Hepatocyte (in vitro differentiated cells): ENCODE results near the gene ANO1. TPM values are rescaled to one million over a fixed set of nuclear protein-coding genes. Genes with fewer than 3 reads are reported as not detected.

Experiments used
- DNase-seq: peaks from one replicate; pipeline ENCODE4 v3.0.0-alpha.2; 2016; ENCODE audit warnings: low spot score
- H2AFZ ChIP-seq: fragments of 200-600 bp; sonication (generic); 2 replicates; pipeline ENCODE4 v1.6.0; 2016; ENCODE audit warnings: antibody characterized with exemption, mild to moderate bottlenecking
- H3K27ac ChIP-seq: fragments of 200-600 bp; sonication (generic); 2 replicates; pipeline ENCODE4 v1.5.1; 2016; ENCODE audit warnings: mild to moderate bottlenecking
- H3K27me3 ChIP-seq: fragments of 200-600 bp; sonication (generic); 2 replicates; pipeline ENCODE4 v1.6.1; 2016
- H3K36me3 ChIP-seq: fragments of 200-600 bp; sonication (generic); replicated peaks from 2 replicates; pipeline ENCODE4 v1.5.1; 2016; ENCODE audit warnings: low read depth; ENCODE audit not compliant: insufficient read depth
- H3K4me1 ChIP-seq: fragments of 200-600 bp; sonication (generic); 2 replicates; pipeline ENCODE4 v1.5.1; 2016; ENCODE audit warnings: mild to moderate bottlenecking, moderate library complexity; ENCODE audit not compliant: insufficient read depth
- H3K4me2 ChIP-seq: fragments of 200-600 bp; sonication (generic); 2 replicates; pipeline ENCODE4 v1.6.0; 2016
- H3K4me3 ChIP-seq: fragments of 200-600 bp; sonication (generic); 2 replicates; pipeline ENCODE4 v1.5.1; 2016; ENCODE audit warnings: mild to moderate bottlenecking
- H3K79me2 ChIP-seq: fragments of 200-600 bp; sonication (generic); 2 replicates; pipeline ENCODE4 v1.6.0; 2017; ENCODE audit warnings: mild to moderate bottlenecking
- H3K9me2 ChIP-seq: fragments of 200-600 bp; sonication (generic); replicated peaks from 2 replicates; pipeline ENCODE4 v1.6.0; 2017; ENCODE audit warnings: mild to moderate bottlenecking; ENCODE audit not compliant: insufficient read depth
- H3K9me3 ChIP-seq: fragments of 200-600 bp; sonication (generic); 2 replicates; pipeline ENCODE4 v1.5.1; 2016; ENCODE audit warnings: low read depth, mild to moderate bottlenecking
- H4K20me1 ChIP-seq: fragments of 200-600 bp; sonication (generic); 2 replicates; pipeline ENCODE4 v1.6.0; 2016; ENCODE audit warnings: mild to moderate bottlenecking; ENCODE audit not compliant: insufficient read depth, poor library complexity, severe bottlenecking
- CTCF ChIP-seq: fragments of 200-600 bp; sonication (generic); IDR thresholded peaks from 2 replicates; pipeline ENCODE4 v1.5.1; 2016; ENCODE audit warnings: antibody characterized with exemption, mild to moderate bottlenecking; ENCODE audit not compliant: poor library complexity
- EZH2 ChIP-seq: fragments of 200-600 bp; sonication (generic); IDR thresholded peaks from 2 replicates; pipeline ENCODE4 v1.6.1; 2016; ENCODE audit warnings: antibody characterized with exemption, mild to moderate bottlenecking, borderline replicate concordance
- EZH2phosphoT487 ChIP-seq: fragments of 200-600 bp; sonication (generic); IDR thresholded peaks from one replicate; pipeline ENCODE4 v1.6.1; 2018; ENCODE audit warnings: antibody characterized with exemption, mild to moderate bottlenecking, low read depth, moderate library complexity; ENCODE audit not compliant: unreplicated experiment, severe bottlenecking
- WGBS: methylation state at CpG from one replicate; pipeline ENCODE4 v1.1.6; 2016; ENCODE audit warnings: low lambda C conversion rate; ENCODE audit errors: missing lambda C conversion rate; 5-methylcytosine and 5-hydroxymethylcytosine counted together
- polyA plus RNA-seq: library from polyadenylated mRNA; unstranded; fragments of >200 nt; fragmentation: Nextera tagmentation; extraction: Ambion mirVana; gene quantifications from 2 replicates; pipeline ENCODE4 v1.2.1, GENCODE V29; 2016
- total RNA-seq: library from RNA; depleted of rRNA; stranded (reverse); fragments of >200 nt; gene quantifications from 2 replicates; pipeline ENCODE4 v1.2.3, GENCODE V29; 2014

The ANO1 gene
- total and polyA plus RNA-seq, 2 experiments from 2014 or later, result 6.2 to 12.1 TPM

- Histone ChIP-seq H3K4me1 (peaks cover 25% of the 10 kb centered on the region), H3K4me3 (no peak overlapping the region), H3K79me2 (no peaks in the 10 kb centered on the region), H3K9me3 (no peaks in the 10 kb centered on the region), H3K4me2 (no peak overlapping the region), H2AFZ (no peak overlapping the region), H4K20me1 (no peaks in the 10 kb centered on the region), H3K27me3 (peaks cover 51% of the 10 kb centered on the region), H3K9me2 (no peaks in the 10 kb centered on the region), H3K27ac (no peak overlapping the region), H3K36me3 (no peaks in the 10 kb centered on the region)
- 49% methylated on average over 21 of the region's 21 CpGs for WGBS
- no peak for DNase-seq
- no peak for TF ChIP-seq EZH2phosphoT487
- TF ChIP-seq CTCF, result no peak
- TF ChIP-seq EZH2, result no peak
Measured at GRCh38 chr11:70072861-70073755, 5.0 kb upstream of the ANO1 start.

- Histone ChIP-seq H4K20me1 (no peaks in the 10 kb centered on the region), H3K4me1 (peaks cover 21% of the 10 kb centered on the region), H3K27me3 (peaks cover 50% of the 10 kb centered on the region), H3K36me3 (no peaks in the 10 kb centered on the region), H3K4me3 (no peak overlapping the region), H3K79me2 (no peaks in the 10 kb centered on the region), H3K27ac (no peak overlapping the region), H3K9me3 (no peaks in the 10 kb centered on the region), H3K4me2 (no peak overlapping the region), H3K9me2 (no peaks in the 10 kb centered on the region), H2AFZ (no peak overlapping the region)
- no peak for DNase-seq
- TF ChIP-seq EZH2phosphoT487 (no peak), EZH2 (no peak), CTCF (no peak)
- WGBS, result 57% methylated on average over 21 of the region's 22 CpGs
Measured at GRCh38 chr11:70073871-70074371, 4.2 kb upstream of the ANO1 start.

DNA sequence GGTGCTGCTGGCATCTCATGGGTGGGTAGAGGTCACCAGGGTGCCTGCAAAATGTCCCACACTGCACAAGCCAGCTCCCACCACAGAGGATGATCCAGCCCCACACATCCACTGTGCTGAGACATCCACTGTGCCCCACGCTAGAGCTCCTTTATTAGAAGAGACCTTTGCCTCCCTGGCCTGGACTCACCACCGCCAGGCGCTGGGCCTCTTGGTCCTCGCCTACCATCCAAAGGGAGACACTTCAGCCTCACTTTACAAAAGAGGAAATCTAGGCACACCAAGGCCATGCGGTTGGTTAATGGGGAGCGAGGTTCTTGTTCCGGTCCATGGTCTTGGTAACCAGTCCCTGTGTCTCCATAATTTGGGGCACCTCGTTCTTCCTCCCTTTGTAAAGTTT, 3.4 kb upstream of the ANO1 start:
- H3K4me2 ChIP-seq, result no peak overlapping the region
- H3K27ac ChIP-seq, result no peak overlapping the region
- TF ChIP-seq EZH2 (no peak), CTCF (no peak), EZH2phosphoT487 (no peak)
- no peaks in the 10 kb centered on the region for H3K9me3 ChIP-seq
- no peak for DNase-seq
- no peak overlapping the region for H3K4me3 ChIP-seq
- H3K36me3 ChIP-seq, result no peaks in the 10 kb centered on the region
- H3K9me2 ChIP-seq, result no peaks in the 10 kb centered on the region
- H3K4me1 ChIP-seq, result peaks cover 21% of the 10 kb centered on the region
- H2AFZ ChIP-seq, result no peak overlapping the region
- WGBS, result 97% methylated on average over 8 of the region's 8 CpGs
- H3K27me3 ChIP-seq, result peaks cover 59% of the 10 kb centered on the region
- no peaks in the 10 kb centered on the region for H4K20me1 ChIP-seq
- no peaks in the 10 kb centered on the region for H3K79me2 ChIP-seq
